H1 (cell line): ENCODE results near the gene GNAT2. TPM values are rescaled to one million over a fixed set of nuclear protein-coding genes. Genes with fewer than 3 reads are reported as not detected.

ENCODE experiments used
- EGR1 ChIP-seq: IDR thresholded peaks from 2 replicates; pipeline ENCODE4 v1.6.1; 2011; ENCODE audit warnings: low read depth, low read length, borderline replicate concordance
- RNF2 ChIP-seq: fragments of 200-900, 300-1000 bp; sonication (generic); IDR thresholded peaks from 2 replicates; pipeline ENCODE4 v1.7.1; 2016; ENCODE audit warnings: borderline replicate concordance, low read depth, mild to moderate bottlenecking, antibody characterized with exemption, low read length; ENCODE audit not compliant: poor library complexity, severe bottlenecking; ENCODE audit errors: missing control alignments
- SRF ChIP-seq: IDR thresholded peaks from 2 replicates; pipeline ENCODE4 v1.6.1; 2011; ENCODE audit warnings: mild to moderate bottlenecking, low read depth, low read length, moderate library complexity
- TBP ChIP-seq: IDR thresholded peaks from 2 replicates; pipeline ENCODE4 v1.6.1; 2011; ENCODE audit warnings: low read depth, low read length, improper control_type of control experiment
- polyA plus RNA-seq, 7 experiments: library from polyadenylated mRNA; depleted of rRNA in 3 of 7; stranded (reverse) in 5 of 7; unstranded in 2 of 7; fragments of >200 nt in 5 of 7; fragments of 200-250 nt in 2 of 7; gene quantifications; 1 replicate in 5 of 7; 2 replicates in 1 of 7; 4 replicates in 1 of 7; pipeline versions ENCODE4 v1.2.1 to v1.2.3, GENCODE V29; 2011 to 2013; ENCODE audit warnings: missing spikeins in 2 of 7, mixed read lengths in 2 of 7
- total RNA-seq: library from RNA; stranded (reverse); fragmentation: NEBNext Ultra II Directional; extraction: Animal tissue kit (Norgen Biotek cat#: 25700); gene quantifications from 2 replicates; pipeline ENCODE4 v1.2.1, GENCODE V29; 2021
- TF ChIP-seq, protein P1 (sequence below): IDR thresholded peaks from 2 replicates; pipeline ENCODE4 v1.6.1; 2012; ENCODE audit warnings: low read length, inconsistent platforms

Gene GNAT2
- total and polyA plus RNA-seq, 2 of the 8 experiments (the other 6 are each of a cell fraction or from before 2014, with no cell fraction given), result 0.05 TPM; not detected in 1

DNA sequence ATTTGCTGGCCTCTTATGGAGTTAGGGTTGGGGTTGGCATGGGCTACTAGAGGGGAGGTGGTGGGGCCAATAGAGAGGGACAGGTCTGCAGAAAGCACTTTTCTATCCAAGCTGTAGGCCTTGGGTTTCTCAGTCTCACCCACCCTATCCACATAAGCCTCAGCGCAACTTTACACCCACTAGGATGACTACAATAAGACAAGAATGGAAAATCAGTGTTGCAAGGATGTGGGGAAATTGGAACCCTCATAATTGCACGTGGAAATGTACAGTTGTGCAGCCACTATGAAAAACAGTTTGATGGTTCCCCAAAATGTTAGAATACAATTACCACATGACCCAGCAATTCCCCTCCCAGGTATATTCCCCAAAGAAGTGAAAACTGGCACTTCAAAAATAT lies 22.4 kb upstream of the GNAT2 start (continued):
- TF ChIP-seq, protein P1, sequence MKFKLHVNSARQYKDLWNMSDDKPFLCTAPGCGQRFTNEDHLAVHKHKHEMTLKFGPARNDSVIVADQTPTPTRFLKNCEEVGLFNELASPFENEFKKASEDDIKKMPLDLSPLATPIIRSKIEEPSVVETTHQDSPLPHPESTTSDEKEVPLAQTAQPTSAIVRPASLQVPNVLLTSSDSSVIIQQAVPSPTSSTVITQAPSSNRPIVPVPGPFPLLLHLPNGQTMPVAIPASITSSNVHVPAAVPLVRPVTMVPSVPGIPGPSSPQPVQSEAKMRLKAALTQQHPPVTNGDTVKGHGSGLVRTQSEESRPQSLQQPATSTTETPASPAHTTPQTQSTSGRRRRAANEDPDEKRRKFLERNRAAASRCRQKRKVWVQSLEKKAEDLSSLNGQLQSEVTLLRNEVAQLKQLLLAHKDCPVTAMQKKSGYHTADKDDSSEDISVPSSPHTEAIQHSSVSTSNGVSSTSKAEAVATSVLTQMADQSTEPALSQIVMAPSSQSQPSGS, result no peak
- TF ChIP-seq RNF2, result no peak
- no peak for TF ChIP-seq TBP
- TF ChIP-seq EGR1, result no peak
- no peak for TF ChIP-seq SRF
